ENCODE measurements around the gene PLEKHA1.

Gene PLEKHA1

GRCh38 chr10:122435212-122435827, 60.8 kb downstream of the PLEKHA1 start:
- Histone ChIP-seq H3K27ac (ENCODE audit: low read depth, low read length) (no peak overlapping the region), H3K27me3 (ENCODE audit: control insufficient read depth in 1 of 2, insufficient read depth in 2 of 2, low read length in 2 of 2) (no peaks in the 10 kb centered on the region), H3K4me1 (ENCODE audit: insufficient read depth, low read length) (no peaks in the 10 kb centered on the region), H3K9me3 (ENCODE audit: low read length) (no peaks in the 10 kb centered on the region), H3K9ac (ENCODE audit: low read length) (no peak overlapping the region), H3K36me3 (ENCODE audit: insufficient read depth, low read length) (no peaks in the 10 kb centered on the region), H3K4me3 (ENCODE audit: low read depth in 1 of 2, low read length in 2 of 2) (no peak overlapping the region)

GRCh38 chr10:122441961-122442360, 67.5 kb downstream of the PLEKHA1 start:
- no peaks in the 10 kb centered on the region for H3K27me3 ChIP-seq (ENCODE audit: control insufficient read depth in 1 of 2, insufficient read depth in 2 of 2, low read length in 2 of 2)
- no peak overlapping the region for H3K9ac ChIP-seq (ENCODE audit: low read length)
- no peaks in the 10 kb centered on the region for H3K36me3 ChIP-seq (ENCODE audit: insufficient read depth, low read length)
- peaks cover 1% of the 10 kb centered on the region for H3K4me1 ChIP-seq (ENCODE audit: insufficient read depth, low read length)
- H3K4me3 ChIP-seq (ENCODE audit: low read depth in 1 of 2, low read length in 2 of 2), result no peak overlapping the region
- H3K9me3 ChIP-seq (ENCODE audit: low read length), result no peaks in the 10 kb centered on the region
- no peak overlapping the region for H3K27ac ChIP-seq (ENCODE audit: low read depth, low read length)

- Histone ChIP-seq H3K36me3 (ENCODE audit: insufficient read depth, low read length) (no peaks in the 10 kb centered on the region), H3K4me1 (ENCODE audit: insufficient read depth, low read length) (peaks cover 4% of the 10 kb centered on the region), H3K4me3 (ENCODE audit: low read depth in 1 of 2, low read length in 2 of 2) (no peak overlapping the region), H3K9me3 (ENCODE audit: low read length) (no peaks in the 10 kb centered on the region), H3K27me3 (ENCODE audit: control insufficient read depth in 1 of 2, insufficient read depth in 2 of 2, low read length in 2 of 2) (no peaks in the 10 kb centered on the region), H3K27ac (ENCODE audit: low read depth, low read length) (no peak overlapping the region), H3K9ac (ENCODE audit: low read length) (no peak overlapping the region)
These were observed 71.0 kb downstream of the PLEKHA1 start for GRCh38 chr10:122445469-122445868.

GRCh38 chr10:122445904-122446303, 71.4 kb downstream of the PLEKHA1 start:
- Histone ChIP-seq H3K27me3 (ENCODE audit: control insufficient read depth in 1 of 2, insufficient read depth in 2 of 2, low read length in 2 of 2) (no peaks in the 10 kb centered on the region), H3K27ac (ENCODE audit: low read depth, low read length) (no peak overlapping the region), H3K4me3 (ENCODE audit: low read depth in 1 of 2, low read length in 2 of 2) (no peak overlapping the region), H3K9me3 (ENCODE audit: low read length) (no peaks in the 10 kb centered on the region), H3K4me1 (ENCODE audit: insufficient read depth, low read length) (peaks cover 4% of the 10 kb centered on the region), H3K36me3 (ENCODE audit: insufficient read depth, low read length) (no peaks in the 10 kb centered on the region), H3K9ac (ENCODE audit: low read length) (no peak overlapping the region)

- no peaks in the 10 kb centered on the region for H3K36me3 ChIP-seq (ENCODE audit: insufficient read depth, low read length)
- no peak overlapping the region for H3K4me3 ChIP-seq (ENCODE audit: low read depth in 1 of 2, low read length in 2 of 2)
- peaks cover 4% of the 10 kb centered on the region for H3K4me1 ChIP-seq (ENCODE audit: insufficient read depth, low read length)
- H3K27me3 ChIP-seq (ENCODE audit: control insufficient read depth in 1 of 2, insufficient read depth in 2 of 2, low read length in 2 of 2), result no peaks in the 10 kb centered on the region
- H3K9me3 ChIP-seq (ENCODE audit: low read length), result no peaks in the 10 kb centered on the region
- H3K9ac ChIP-seq (ENCODE audit: low read length), result no peak overlapping the region
- H3K27ac ChIP-seq (ENCODE audit: low read depth, low read length), result no peak overlapping the region
These were observed 72.3 kb downstream of the PLEKHA1 start for GRCh38 chr10:122446668-122447423.

GRCh38 chr10:122448600-122448999, 74.1 kb downstream of the PLEKHA1 start:
- no peak overlapping the region for H3K4me3 ChIP-seq (ENCODE audit: low read depth in 1 of 2, low read length in 2 of 2)

GRCh38 chr10:122449153-122449552, 74.6 kb downstream of the PLEKHA1 start:
- Histone ChIP-seq H3K9me3 (ENCODE audit: low read length) (no peaks in the 10 kb centered on the region), H3K9ac (ENCODE audit: low read length) (no peak overlapping the region), H3K4me3 (ENCODE audit: low read depth in 1 of 2, low read length in 2 of 2) (no peak overlapping the region), H3K27ac (ENCODE audit: low read depth, low read length) (no peak overlapping the region), H3K36me3 (ENCODE audit: insufficient read depth, low read length) (no peaks in the 10 kb centered on the region), H3K4me1 (ENCODE audit: insufficient read depth, low read length) (peaks cover 4% of the 10 kb centered on the region), H3K27me3 (ENCODE audit: control insufficient read depth in 1 of 2, insufficient read depth in 2 of 2, low read length in 2 of 2) (no peaks in the 10 kb centered on the region)

More at GRCh38 chr10:122448600-122448999, 74.1 kb downstream of the PLEKHA1 start:
- H3K36me3 ChIP-seq (ENCODE audit: insufficient read depth, low read length), result no peaks in the 10 kb centered on the region
- H3K4me1 ChIP-seq (ENCODE audit: insufficient read depth, low read length), result peaks cover 4% of the 10 kb centered on the region
- H3K9ac ChIP-seq (ENCODE audit: low read length), result no peak overlapping the region
- H3K9me3 ChIP-seq (ENCODE audit: low read length), result no peaks in the 10 kb centered on the region
- no peak overlapping the region for H3K27ac ChIP-seq (ENCODE audit: low read depth, low read length)
- H3K27me3 ChIP-seq (ENCODE audit: control insufficient read depth in 1 of 2, insufficient read depth in 2 of 2, low read length in 2 of 2), result no peaks in the 10 kb centered on the region

- Histone ChIP-seq H3K9ac (ENCODE audit: low read length) (no peak overlapping the region), H3K27ac (ENCODE audit: low read depth, low read length) (no peak overlapping the region), H3K9me3 (ENCODE audit: low read length) (no peaks in the 10 kb centered on the region), H3K27me3 (ENCODE audit: control insufficient read depth in 1 of 2, insufficient read depth in 2 of 2, low read length in 2 of 2) (no peaks in the 10 kb centered on the region), H3K36me3 (ENCODE audit: insufficient read depth, low read length) (no peaks in the 10 kb centered on the region), H3K4me1 (ENCODE audit: insufficient read depth, low read length) (peaks cover 4% of the 10 kb centered on the region), H3K4me3 (ENCODE audit: low read depth in 1 of 2, low read length in 2 of 2) (no peak overlapping the region)
These were observed 76.0 kb downstream of the PLEKHA1 start for GRCh38 chr10:122450353-122450990.

GRCh38 chr10:122454071-122454470, 79.6 kb downstream of the PLEKHA1 start:
- no peaks in the 10 kb centered on the region for H3K4me1 ChIP-seq (ENCODE audit: insufficient read depth, low read length)
- no peaks in the 10 kb centered on the region for H3K36me3 ChIP-seq (ENCODE audit: insufficient read depth, low read length)
- H3K9me3 ChIP-seq (ENCODE audit: low read length), result no peaks in the 10 kb centered on the region
- H3K9ac ChIP-seq (ENCODE audit: low read length), result no peak overlapping the region
- no peak overlapping the region for H3K27ac ChIP-seq (ENCODE audit: low read depth, low read length)
- no peaks in the 10 kb centered on the region for H3K27me3 ChIP-seq (ENCODE audit: control insufficient read depth in 1 of 2, insufficient read depth in 2 of 2, low read length in 2 of 2)
- no peak overlapping the region for H3K4me3 ChIP-seq (ENCODE audit: low read depth in 1 of 2, low read length in 2 of 2)

- H3K9me3 ChIP-seq (ENCODE audit: low read length), result no peaks in the 10 kb centered on the region
- no peaks in the 10 kb centered on the region for H3K27me3 ChIP-seq (ENCODE audit: control insufficient read depth in 1 of 2, insufficient read depth in 2 of 2, low read length in 2 of 2)
- H3K36me3 ChIP-seq (ENCODE audit: insufficient read depth, low read length), result no peaks in the 10 kb centered on the region
- no peak within 1 kb of the TSS for H3K27ac ChIP-seq (ENCODE audit: low read depth, low read length)
- H3K4me1 ChIP-seq (ENCODE audit: insufficient read depth, low read length), result no peaks in the 10 kb centered on the region
- no peak within 1 kb of the TSS for H3K4me3 ChIP-seq (ENCODE audit: low read depth in 1 of 2, low read length in 2 of 2)
- no peak within 1 kb of the TSS for H3K9ac ChIP-seq (ENCODE audit: low read length)
These were observed 80.1 kb downstream of the PLEKHA1 start, which contains the start of gene ARMS2 for GRCh38 chr10:122454603-122455080. TSS of gene ARMS2 (plus strand) at chr10:122454653. CDS start at chr10:122454728, 75 bp downstream.

- peaks cover 6% of the 10 kb centered on the region for H3K4me1 ChIP-seq (ENCODE audit: insufficient read depth, low read length)
- H3K27ac ChIP-seq (ENCODE audit: low read depth, low read length), result no peak overlapping the region
These were observed 81.0 kb downstream of the PLEKHA1 start for GRCh38 chr10:122455376-122456079.

More at GRCh38 chr10:122455376-122456079, 81.0 kb downstream of the PLEKHA1 start:
- no peaks in the 10 kb centered on the region for H3K27me3 ChIP-seq (ENCODE audit: control insufficient read depth in 1 of 2, insufficient read depth in 2 of 2, low read length in 2 of 2)
- H3K9ac ChIP-seq (ENCODE audit: low read length), result no peak overlapping the region
- no peaks in the 10 kb centered on the region for H3K9me3 ChIP-seq (ENCODE audit: low read length)
- H3K36me3 ChIP-seq (ENCODE audit: insufficient read depth, low read length), result no peaks in the 10 kb centered on the region
- no peak overlapping the region for H3K4me3 ChIP-seq (ENCODE audit: low read depth in 1 of 2, low read length in 2 of 2)

All from muscle layer of colon (tissue), 2 donors.